Measurements from ENCODE around the gene SSBP2. TPM values are rescaled to one million over a fixed set of nuclear protein-coding genes. Genes with fewer than 3 reads are reported as not detected.

The SSBP2 gene
- total RNA-seq, 4 donors from 2014 or later = 25.9 to 94.6 (median 41.8) TPM

DNA sequence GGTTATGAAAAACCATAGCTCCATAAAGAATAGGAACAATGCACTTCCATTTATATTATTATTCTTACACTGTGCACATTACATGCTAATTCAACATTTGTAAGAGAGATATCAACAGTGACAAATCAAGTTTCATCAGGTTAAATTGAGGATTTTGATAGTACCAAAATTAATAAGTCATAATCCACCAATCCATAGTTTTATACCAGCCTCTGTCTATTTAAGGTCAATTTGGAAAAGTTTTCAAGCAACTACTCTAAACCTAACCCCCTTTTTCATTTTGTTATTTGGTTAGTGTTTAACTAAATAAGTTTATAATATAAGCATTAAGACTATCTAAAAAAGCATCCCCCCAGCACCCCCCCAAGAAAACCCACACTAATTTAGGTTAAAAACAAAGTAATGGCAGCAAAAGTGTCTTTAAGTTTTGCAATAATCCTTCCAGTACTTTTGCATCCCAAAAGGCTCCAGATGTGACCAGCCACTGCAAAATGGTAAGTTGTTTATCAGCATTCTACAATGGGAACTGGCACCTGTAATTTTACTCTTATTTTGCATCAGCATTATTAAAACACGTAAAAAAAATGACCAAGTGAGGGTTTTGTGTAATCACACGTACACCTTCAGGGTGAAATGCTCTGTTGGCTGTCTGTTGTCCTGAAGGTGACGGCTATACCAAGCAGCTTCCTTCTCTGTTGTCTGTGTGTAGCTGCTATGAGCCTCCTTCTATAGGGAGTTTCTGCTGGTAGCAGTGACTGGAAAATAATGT lies 36.8 kb upstream of the SSBP2 start:
- peak; percentile 49 for DNase-seq (ENCODE audit: low spot score)
- TF ChIP-seq, protein P1, sequence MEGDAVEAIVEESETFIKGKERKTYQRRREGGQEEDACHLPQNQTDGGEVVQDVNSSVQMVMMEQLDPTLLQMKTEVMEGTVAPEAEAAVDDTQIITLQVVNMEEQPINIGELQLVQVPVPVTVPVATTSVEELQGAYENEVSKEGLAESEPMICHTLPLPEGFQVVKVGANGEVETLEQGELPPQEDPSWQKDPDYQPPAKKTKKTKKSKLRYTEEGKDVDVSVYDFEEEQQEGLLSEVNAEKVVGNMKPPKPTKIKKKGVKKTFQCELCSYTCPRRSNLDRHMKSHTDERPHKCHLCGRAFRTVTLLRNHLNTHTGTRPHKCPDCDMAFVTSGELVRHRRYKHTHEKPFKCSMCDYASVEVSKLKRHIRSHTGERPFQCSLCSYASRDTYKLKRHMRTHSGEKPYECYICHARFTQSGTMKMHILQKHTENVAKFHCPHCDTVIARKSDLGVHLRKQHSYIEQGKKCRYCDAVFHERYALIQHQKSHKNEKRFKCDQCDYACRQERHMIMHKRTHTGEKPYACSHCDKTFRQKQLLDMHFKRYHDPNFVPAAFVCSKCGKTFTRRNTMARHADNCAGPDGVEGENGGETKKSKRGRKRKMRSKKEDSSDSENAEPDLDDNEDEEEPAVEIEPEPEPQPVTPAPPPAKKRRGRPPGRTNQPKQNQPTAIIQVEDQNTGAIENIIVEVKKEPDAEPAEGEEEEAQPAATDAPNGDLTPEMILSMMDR (IDR thresholded peaks at IDR 0.05) = no peak

DNA sequence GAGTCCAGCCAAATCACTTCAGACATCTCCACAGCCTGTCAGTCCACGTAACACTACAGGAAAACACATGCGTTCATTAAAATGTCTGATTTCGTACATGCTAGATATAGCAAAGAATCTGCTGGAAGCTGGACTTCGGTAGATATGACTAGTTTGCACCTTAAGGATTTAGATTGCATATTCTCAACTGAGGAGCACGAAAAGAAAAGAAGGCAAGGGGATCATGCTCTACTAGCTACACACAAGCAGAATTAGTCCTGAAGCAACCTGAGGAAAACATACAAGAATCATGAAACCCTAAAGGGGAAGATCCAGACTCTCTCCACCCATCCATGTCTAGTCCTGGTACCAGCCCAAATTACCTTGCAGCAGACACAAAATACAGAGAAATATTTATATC lies 36.1 kb upstream of the SSBP2 start:
- ATAC-seq (ENCODE audit: low FRiP score) = no peak
- DNase-seq (ENCODE audit: low spot score) = no peak
- TF ChIP-seq, protein P1 (IDR thresholded peaks at IDR 0.05) = no peak

More for the DNA sequence above, 36.8 kb upstream of the SSBP2 start:
- ATAC-seq (ENCODE audit: low FRiP score) = peak; percentile 63

DNA sequence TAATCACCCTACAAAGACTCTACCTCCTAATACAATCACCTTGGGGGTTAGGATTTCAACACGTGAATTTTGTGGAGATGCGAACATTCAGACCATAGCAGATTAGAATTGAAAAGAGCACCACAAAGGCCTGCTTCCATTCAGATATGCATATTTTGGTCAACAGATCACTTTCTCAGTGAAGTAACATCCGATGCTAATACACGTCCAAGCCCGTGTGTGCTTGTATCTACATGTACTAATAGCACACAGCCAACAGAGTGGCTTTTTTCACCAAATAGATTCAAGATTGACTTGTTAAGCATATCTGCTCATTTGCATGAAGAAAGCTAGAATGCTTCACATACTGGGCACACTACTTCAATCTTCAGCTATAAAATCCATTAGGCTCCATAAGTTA lies 35.6 kb upstream of the SSBP2 start:
- TF ChIP-seq, protein P1 (IDR thresholded peaks at IDR 0.05) = no peak
- ATAC-seq (ENCODE audit: low FRiP score) (no peak), DNase-seq (ENCODE audit: low spot score) (no peak)

DNA sequence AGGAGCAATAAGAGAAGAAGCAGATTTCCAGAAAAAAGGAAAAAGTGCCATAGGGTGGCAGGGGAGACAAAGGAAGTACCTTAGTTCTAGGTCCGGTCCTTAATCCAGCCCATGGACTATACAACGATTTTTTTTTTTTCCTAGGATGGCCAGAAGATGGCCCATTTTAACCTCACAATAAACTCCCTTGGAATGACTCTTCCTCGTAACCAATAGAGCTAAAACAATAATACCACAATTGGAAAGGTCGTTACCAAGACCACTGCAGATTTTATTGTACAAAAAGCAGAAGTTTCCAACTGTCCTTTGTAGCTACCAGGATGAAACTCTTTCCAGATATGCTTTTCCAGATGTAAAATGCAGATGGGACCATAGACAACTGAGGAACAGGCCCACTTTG lies 34.4 kb upstream of the SSBP2 start:
- no peak for ATAC-seq (ENCODE audit: low FRiP score)
- TF ChIP-seq, protein P1 (IDR thresholded peaks at IDR 0.05) = no peak
- DNase-seq (ENCODE audit: low spot score) = no peak

DNA sequence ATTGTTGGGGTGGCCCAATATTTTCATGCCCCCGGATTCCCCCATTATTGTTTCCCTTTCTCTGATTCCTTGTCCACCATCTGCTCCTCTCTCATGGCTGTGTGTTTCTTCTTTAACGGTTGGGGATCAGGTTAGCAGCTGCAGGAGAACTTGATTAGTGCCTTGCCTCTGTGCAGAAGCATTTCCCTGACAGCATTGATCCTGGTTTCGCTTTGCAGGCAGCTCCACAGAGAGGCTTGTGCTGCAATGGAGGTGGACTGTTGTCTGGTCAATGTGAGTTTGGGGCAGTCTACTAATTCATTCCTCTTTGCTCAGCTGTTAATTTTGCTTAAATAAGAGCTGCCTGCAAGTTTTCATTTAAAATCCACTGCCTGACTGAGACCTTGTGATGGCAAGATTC lies 32.5 kb upstream of the SSBP2 start:
- ATAC-seq (ENCODE audit: low FRiP score) = no peak
- TF ChIP-seq, protein P1 (IDR thresholded peaks at IDR 0.05) = no peak
- no peak for DNase-seq (ENCODE audit: low spot score)

DNA sequence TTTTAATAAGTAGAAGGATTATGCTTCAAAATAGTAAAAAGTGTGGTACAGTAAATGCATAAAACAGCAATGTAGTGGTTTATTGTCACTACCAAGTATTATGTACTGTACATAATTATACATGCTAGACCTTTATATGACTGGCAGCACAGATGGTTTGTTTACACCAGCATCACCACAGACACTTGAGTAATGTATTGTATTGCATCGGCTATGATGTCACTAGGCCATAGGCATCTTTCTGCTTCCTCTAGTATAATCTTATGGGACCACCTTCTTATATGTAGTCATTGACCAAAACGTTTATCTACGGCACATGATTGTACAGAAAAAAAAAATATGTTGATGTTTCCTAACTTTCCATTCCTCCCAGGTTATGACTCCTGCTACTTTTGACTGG lies 31.9 kb upstream of the SSBP2 start:
- no peak for ATAC-seq (ENCODE audit: low FRiP score)
- no peak for DNase-seq (ENCODE audit: low spot score)
- TF ChIP-seq, protein P1 (IDR thresholded peaks at IDR 0.05) = no peak

DNA sequence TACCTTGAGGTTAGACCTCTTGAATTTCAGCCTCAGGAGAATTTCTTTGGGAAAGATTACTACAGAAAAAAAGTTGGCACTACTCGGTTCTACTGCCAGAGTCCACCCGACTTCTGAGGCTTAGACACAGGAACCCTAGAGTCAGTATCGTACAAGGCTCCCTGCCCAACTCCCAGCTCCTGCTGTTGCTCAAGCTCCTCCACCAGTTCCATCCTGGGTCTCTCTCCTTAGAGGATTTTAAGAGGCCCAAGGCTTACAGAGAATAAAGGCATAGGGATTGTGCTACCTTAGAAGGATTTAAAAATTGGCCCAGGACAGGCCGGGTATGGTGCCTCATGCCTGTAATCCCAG lies 29.0 kb upstream of the SSBP2 start:
- TF ChIP-seq, protein P1 (IDR thresholded peaks at IDR 0.05) = no peak
- ATAC-seq (ENCODE audit: low FRiP score) = no peak
- DNase-seq (ENCODE audit: low spot score) = no peak
